Head of caudate nucleus (tissue), 42 donors: ENCODE measurements around the gene ESR2.
A peak's percentile ranks its signal among the peaks of the same experiment; 100 is the strongest.
"Not testable (repeated sequence)": the region's sequence is repeated elsewhere in the genome, so short reads cannot be mapped to it uniquely, and the experiment has no call there.

ENCODE experiments used
- DNase-seq, 42 donors: peaks; one replicate each; pipeline versions ENCODE4 v3.0.0 to v3.0.0-alpha.2; 2020 to 2021; ENCODE audit warnings: mixed read lengths in 7 of 42
- intact Hi-C: fragments of 100-400 bp; cut with DNase I; formaldehyde crosslinking; loops from one replicate; pipeline ENCODE4 v1.15.0; 2022

ESR2 gene

DNA sequence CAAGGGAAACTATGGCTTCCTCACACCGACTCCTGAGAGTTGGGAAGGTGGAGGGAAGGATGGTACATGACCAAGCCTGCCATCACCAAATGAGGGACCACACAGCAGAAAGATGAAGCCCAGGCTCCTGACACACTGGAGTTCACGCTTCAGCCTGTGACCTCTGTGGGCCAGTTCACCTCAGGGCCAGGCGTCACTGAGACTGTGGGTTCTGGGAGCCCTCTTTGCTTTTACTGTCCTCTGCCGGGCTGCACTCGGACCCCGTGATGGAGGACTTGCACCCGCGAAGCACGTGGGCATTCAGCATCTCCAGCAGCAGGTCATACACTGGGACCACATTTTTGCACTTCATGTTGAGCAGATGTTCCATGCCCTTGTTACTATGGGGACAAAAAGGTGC is 61.2 kb downstream of the ESR2 start:
- intact Hi-C loops = no loop called here
- no peak for DNase-seq

- intact Hi-C loops = no loop called here
- no peak for DNase-seq
Measured at GRCh38 chr14:64232095-64232838, 61.9 kb downstream of the ESR2 start.

GRCh38 chr14:64229489-64229888 is 64.7 kb downstream of the ESR2 start:
- intact Hi-C loops = no loop called here
- no peak for DNase-seq

- DNase-seq = no peak
- intact Hi-C loops = no loop called here
Measured at GRCh38 chr14:64227856-64228255, 66.3 kb downstream of the ESR2 start.

- no peak for DNase-seq
- intact Hi-C loops = no loop called here
Measured at GRCh38 chr14:64225151-64225757, 68.9 kb downstream of the ESR2 start.

DNA sequence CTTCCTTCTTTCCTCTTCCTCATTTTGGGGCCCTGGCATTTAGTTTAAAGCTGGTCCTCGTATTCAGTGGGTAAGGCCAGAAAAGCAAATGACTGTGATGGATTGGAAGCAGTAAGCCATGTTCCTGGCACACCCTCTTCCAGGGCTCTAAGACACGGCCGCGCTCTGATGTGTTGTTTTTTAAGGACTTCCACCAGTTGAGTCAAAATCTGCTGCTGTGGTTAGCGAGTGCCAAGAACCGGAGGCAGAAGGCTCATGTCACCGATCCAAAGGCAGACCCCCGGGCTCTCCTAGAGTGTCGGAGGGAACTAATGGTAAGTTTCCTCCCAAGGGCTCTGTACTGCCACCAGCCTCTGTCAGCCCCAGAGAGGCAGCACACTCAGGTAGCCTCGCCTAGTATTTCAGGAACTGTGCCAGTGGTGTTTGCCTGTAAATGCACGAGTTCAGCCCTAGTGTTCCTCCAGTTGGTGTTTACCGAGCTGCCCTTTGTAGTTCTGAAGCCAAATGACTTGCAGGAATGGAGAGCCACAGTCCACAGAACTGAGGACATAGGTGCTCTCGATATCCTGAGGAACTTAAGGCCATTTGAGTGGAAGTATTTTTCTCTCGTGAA is 72.7 kb downstream of the ESR2 start:
- DNase-seq = peak in 1 of 42 donors; percentile 20
- intact Hi-C loops = no loop called here

- intact Hi-C loops = no loop called here
- peak; percentile 39 to 87 (median 65) for DNase-seq
Measured at GRCh38 chr14:64220466-64220865, 73.7 kb downstream of the ESR2 start.

DNA sequence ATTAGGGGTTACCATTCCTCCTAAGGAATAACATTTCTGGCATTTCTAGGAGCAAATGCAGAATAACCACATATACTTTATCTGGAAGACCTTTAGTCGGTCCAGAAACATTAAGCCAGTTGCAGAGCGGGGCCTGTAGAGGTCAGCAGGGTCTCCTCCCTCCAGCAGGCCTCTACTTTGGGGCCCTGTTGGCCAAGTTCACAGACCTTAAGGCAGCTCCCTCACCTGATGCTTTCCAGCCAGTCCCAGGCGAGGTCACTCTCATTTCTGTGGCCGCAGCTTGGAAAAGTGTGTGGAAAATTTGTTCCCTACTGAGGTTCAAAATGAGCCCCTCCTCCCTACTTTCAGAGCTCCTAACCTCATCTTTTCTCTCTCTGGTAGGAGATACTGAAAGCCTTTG is 74.1 kb downstream of the ESR2 start:
- peak in 2 of 42 donors; percentile 8 to 16 for DNase-seq
- intact Hi-C loops = no loop called here

DNA sequence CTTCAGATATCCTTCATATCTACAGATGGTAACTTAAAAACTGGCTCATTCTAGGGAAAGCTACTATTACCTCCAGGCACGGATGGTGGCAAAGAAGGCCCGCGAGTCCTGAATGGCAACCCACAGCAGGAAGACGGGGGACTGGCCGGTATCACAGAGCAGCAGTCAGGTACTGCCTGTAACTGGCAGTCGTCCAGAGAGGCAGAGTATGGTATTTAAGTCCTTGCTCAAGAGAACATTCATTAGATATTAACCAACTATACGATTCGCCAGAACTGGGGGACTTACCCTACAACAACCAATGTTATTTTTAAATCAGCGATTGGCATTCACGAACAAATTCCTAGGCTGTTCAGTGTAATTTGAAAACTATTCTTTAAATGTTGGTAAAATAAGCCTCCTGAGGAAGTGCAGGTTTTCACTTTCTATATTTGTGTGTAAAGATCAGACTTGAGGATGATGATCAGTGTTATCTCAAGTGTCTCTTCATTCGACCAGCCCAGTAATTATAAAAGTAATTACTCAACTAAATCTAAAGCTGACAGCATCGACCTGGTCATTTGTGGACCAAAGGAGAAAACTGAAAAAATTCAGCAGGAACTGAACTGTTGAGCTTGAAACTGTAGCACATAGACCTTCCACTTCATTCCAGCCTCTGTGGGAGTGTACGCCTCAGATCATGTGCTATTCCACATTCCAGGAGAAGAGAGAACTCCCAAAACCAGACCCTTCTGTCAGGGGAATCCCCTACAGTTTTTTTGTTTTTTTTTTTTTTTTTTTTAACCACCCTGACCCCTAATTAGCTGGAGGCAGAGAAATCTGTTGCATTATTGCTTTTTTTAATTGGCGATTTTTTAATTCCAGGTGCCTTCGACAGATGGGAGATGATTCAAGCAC is 75.6 kb downstream of the ESR2 start:
- intact Hi-C loops = no loop called here
- DNase-seq = peak in 2 of 42 donors; percentile 9 to 18

DNA sequence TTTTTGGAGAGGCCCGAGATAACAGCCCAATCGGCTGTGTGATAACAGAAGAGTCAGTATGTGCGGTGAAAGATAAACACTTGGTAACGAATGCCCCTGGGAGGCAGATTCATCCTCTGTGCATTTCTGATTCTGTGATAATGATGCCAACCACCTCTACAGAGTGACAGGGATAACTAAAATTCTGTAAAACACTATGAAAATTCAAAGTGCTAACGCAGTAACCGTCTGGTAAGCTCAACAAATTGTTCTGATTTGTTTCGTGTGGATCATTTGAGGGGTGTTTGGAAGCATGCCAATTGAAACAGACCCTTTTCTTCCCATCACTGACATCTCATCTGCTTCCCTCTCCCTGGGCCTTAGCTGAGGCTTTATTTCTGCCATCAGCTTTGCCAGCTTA is 76.3 kb downstream of the ESR2 start:
- peak in 2 of 42 donors; percentile 1 to 2 for DNase-seq
- intact Hi-C loops = no loop called here

DNA sequence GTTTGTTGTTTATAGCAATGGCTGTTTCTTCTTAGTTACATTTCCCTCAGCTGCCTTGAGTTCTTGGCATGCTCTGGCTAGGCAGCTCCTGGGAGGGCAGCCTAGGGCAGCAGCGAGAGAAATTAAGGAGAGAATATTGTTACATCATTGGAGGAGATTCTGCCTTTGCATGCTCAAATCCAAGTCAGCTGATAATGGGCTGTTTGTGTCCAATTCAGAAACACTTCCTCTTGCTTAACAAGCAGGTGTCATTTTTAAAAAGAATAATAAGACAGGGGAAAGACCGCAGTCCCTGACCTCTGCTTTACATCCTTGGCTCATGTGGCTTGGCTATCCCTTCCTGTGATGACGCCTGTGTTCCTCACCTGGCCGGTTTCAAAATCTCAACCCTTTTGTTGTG is 76.9 kb downstream of the ESR2 start:
- intact Hi-C loops = no loop called here
- DNase-seq = no peak

- intact Hi-C loops = no loop called here
- DNase-seq = no peak
Measured at GRCh38 chr14:64215978-64216377, 78.2 kb downstream of the ESR2 start.

GRCh38 chr14:64215274-64215673 is 78.9 kb downstream of the ESR2 start:
- DNase-seq = no peak
- intact Hi-C loops = no loop called here

DNA sequence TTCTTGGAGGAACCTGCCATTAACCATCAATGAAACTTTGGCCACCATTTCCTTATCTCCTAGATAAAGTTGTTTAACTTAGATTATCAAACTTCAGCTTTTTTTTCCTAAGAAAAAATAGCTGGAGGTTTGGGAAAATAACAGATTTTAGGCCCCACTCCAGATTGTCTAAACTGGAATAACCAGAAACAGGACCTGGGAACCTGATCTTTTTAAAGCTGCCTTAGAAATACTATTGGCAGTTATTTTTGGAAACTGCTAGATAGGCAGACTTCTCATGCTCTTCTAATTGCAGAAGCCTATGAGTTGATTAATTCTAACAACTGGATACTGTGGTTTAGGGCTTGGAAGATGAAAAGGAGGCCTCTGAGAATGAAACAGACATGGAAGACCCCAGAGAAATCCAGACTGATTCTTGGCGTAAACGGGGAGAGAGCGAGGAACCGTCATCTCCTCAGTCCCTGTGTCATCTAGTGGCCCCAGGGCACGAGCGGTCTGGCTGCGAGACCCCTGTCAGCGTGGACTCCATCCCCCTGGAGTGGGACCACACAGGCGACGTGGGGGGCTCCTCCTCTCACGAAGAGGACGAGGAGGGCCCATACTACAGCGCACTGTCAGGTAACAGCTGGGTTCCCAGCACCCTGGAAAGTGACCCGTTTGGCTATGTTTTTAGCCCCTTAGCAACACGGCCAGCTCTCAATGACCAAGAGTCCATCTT is 80.2 kb downstream of the ESR2 start:
- DNase-seq = no peak
- intact Hi-C loops = no loop called here

DNA sequence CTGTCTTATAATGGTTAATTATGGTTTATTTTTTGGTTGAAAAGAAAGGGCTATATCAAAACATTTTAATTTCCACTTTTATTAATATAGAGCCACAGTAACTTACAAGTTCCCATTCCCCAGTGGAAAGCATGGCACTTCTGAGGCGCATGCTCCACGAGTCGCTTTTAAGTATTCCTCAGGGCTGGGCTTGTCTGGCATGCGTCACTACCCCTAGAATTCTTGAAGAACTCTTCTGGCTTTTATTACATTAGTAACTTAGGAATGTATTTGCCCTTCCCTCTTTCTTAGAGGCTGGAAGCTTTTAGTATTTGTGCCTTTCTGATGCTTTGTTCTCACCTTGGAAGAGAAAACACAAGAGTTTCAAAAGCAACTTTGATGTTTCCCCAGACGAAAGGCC is 81.1 kb downstream of the ESR2 start:
- intact Hi-C loops = no loop called here
- DNase-seq = no peak

- no peak for DNase-seq
- intact Hi-C loops = no loop called here
Measured at GRCh38 chr14:64212666-64213065, 81.5 kb downstream of the ESR2 start.

DNA sequence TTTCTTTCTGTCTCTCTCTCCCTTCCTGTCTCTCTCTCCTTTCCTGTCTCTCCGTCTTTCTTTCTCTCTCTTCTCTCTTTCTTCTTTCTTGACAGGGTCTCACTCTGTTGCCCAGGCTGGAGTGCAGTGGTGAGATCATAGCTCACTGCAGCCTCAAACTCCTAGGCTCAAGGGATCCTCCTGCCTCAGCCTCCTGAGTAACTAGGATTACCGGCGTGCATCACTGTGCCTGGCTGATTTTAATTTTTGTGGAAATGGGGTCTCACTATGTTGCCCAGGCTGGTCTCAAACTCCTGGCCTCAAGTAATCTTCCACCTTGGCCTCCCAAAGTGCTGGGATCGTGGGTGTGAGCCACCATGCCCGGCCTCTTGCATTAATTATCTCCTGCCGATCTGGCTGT is 83.3 kb downstream of the ESR2 start:
- DNase-seq, intact Hi-C loops: not testable (repeated sequence)

GRCh38 chr14:64210216-64210615 is 84.0 kb downstream of the ESR2 start:
- no peak for DNase-seq
- intact Hi-C loops = no loop called here
